Stimulated activated naive B cell treated with anti-CD40 and anti-IgM and Interleukin-4, amounts not matched to agents 10 μg/mL and 1 μg/mL and 100 μg/mL, for 72 hours (primary cell): ENCODE results near the gene EMP1.
A peak's percentile ranks its signal among the peaks of the same experiment; 100 is the strongest.

ENCODE experiments used
- ATAC-seq, 2 donors: fragments of 150-1000 bp; cut with Tn5 transposase; replicated peaks; 2 replicates each; pipeline ENCODE4 v1.10.0; 2021; ENCODE audit warnings: moderate library complexity in 1 of 2
- DNase-seq: peaks from one replicate; pipeline ENCODE4 v3.0.0; 2021
- H3K27ac Mint-ChIP-seq: one replicate; pipeline ENCODE4 v1.8.0; 2022; ENCODE audit warnings: mild to moderate bottlenecking, mixed read lengths
- H3K27me3 Mint-ChIP-seq, 2 donors: one replicate each; pipeline ENCODE4 v1.8.0; 2022; ENCODE audit warnings: mixed read lengths in 2 of 2
- H3K36me3 Mint-ChIP-seq, 2 donors: one replicate each; pipeline ENCODE4 v1.8.0; 2022; ENCODE audit warnings: mixed read lengths in 2 of 2, mild to moderate bottlenecking in 1 of 2
- H3K4me1 Mint-ChIP-seq, 2 donors: one replicate each; pipeline ENCODE4 v1.8.0; 2022; ENCODE audit warnings: mixed read lengths in 2 of 2, mild to moderate bottlenecking in 1 of 2
- H3K4me3 Mint-ChIP-seq, 2 donors: one replicate each; pipeline ENCODE4 v1.8.0; 2022; ENCODE audit warnings: mild to moderate bottlenecking in 2 of 2, mixed read lengths in 2 of 2, moderate library complexity in 1 of 2
- H3K9me3 Mint-ChIP-seq, 2 donors: one replicate each; pipeline ENCODE4 v1.8.0; 2022; ENCODE audit warnings: mixed read lengths in 2 of 2, mild to moderate bottlenecking in 1 of 2

EMP1 gene

DNA sequence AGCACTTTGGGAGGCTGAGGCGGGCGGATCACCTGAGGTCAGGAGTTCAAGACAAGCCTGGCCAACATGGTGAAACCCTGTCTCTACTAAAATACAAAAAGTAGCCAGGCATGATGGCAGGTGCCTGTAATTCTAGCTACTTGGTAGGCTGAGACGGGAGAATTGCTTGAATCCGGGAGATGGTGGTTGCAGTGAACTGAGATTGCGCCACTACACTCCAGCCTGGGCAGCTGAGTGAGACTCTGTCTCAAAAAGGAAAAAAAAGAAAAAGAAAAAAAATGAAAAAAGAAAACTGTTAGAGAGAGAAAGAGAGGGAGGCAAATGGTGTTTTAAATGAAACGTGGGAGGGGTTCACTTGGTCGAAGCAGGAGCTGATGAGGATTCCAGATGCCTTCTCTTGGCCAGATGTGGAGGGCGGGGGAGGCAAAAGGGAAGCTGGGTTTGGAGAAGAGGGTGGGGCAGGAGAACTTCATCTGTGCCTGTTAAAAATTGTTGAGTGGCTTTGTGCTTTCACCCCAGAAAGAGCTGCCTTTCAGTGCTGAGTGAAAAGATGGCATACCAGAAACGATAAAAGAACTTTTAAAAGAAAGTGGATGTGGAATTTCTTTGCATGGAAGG lies 1.1 kb downstream of the EMP1 start:
- Mint-ChIP-seq H3K4me1 (peaks cover 12 to 36% of the 10 kb centered on the region in 2 donors), H3K4me3 (peak overlapping the region; percentile 70 to 76), H3K9me3 (no peaks in the 10 kb centered on the region), H3K27me3 (peaks cover 35 to 62% of the 10 kb centered on the region in 2 donors), H3K36me3 (no peaks in the 10 kb centered on the region), H3K27ac (peak overlapping the region; percentile 66)
- DNase-seq (no peak), ATAC-seq (no peak)

DNA sequence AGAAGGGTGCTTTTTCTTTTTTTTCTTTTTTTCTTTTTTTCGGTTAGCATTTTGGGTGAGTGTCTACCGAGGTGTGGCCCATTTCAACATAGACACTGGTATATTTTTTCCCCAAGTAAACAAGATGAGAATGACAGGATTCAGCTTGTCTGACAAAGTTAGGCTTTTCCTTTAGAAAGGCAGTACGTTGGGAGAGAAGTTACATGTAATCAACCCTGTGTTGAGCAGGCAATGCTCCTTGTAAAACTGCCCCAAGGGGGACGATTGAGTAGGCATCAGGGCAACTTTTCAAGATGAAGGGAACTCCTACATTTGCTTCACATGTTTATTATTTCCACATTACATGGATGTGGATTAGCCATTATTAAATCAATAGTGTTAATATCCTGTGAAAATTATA lies 1.7 kb downstream of the EMP1 start:
- Mint-ChIP-seq H3K27me3 (peaks cover 36 to 57% of the 10 kb centered on the region in 2 donors), H3K9me3 (no peaks in the 10 kb centered on the region), H3K36me3 (no peaks in the 10 kb centered on the region), H3K4me3 (no peak overlapping the region), H3K4me1 (peaks cover 12 to 36% of the 10 kb centered on the region in 2 donors), H3K27ac (no peak overlapping the region)
- no peak for ATAC-seq
- DNase-seq = no peak

DNA sequence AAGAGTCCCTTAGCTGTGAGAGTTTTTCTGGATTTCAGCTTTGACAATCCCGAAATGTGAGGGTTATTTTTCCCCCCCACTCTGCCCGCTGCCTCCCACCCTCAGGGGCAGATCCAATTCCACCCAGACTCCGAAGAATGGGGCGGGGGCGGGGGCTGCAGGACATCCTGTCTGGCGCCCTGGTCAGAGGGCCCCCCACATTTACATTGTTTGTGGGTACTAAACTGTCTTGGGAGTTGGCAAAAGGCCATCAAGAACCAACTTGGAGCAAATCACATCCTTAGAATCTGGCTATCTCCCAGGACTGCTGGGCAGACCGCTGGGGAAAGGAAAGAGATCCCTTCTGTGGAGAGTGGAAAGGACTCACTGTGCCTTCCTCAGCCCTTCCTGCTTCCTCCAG lies 2.4 kb downstream of the EMP1 start:
- Mint-ChIP-seq H3K36me3 (no peaks in the 10 kb centered on the region), H3K9me3 (no peaks in the 10 kb centered on the region), H3K4me3 (no peak overlapping the region), H3K27ac (no peak overlapping the region), H3K4me1 (peaks cover 12 to 36% of the 10 kb centered on the region in 2 donors), H3K27me3 (peaks cover 36 to 59% of the 10 kb centered on the region in 2 donors)
- no peak for ATAC-seq
- no peak for DNase-seq

- no peak for DNase-seq
- Mint-ChIP-seq H3K27ac (no peak overlapping the region), H3K27me3 (peaks cover 41 to 59% of the 10 kb centered on the region in 2 donors), H3K36me3 (no peaks in the 10 kb centered on the region), H3K9me3 (no peaks in the 10 kb centered on the region), H3K4me3 (no peak overlapping the region), H3K4me1 (peaks cover 12 to 36% of the 10 kb centered on the region in 2 donors)
- no peak for ATAC-seq
Measured at GRCh38 chr12:13199592-13199991, 3.1 kb downstream of the EMP1 start.

GRCh38 chr12:13200841-13201240 lies 4.3 kb downstream of the EMP1 start:
- H3K4me3 Mint-ChIP-seq = no peak overlapping the region
- H3K4me1 Mint-ChIP-seq = peaks cover 13 to 32% of the 10 kb centered on the region in 2 donors

DNA sequence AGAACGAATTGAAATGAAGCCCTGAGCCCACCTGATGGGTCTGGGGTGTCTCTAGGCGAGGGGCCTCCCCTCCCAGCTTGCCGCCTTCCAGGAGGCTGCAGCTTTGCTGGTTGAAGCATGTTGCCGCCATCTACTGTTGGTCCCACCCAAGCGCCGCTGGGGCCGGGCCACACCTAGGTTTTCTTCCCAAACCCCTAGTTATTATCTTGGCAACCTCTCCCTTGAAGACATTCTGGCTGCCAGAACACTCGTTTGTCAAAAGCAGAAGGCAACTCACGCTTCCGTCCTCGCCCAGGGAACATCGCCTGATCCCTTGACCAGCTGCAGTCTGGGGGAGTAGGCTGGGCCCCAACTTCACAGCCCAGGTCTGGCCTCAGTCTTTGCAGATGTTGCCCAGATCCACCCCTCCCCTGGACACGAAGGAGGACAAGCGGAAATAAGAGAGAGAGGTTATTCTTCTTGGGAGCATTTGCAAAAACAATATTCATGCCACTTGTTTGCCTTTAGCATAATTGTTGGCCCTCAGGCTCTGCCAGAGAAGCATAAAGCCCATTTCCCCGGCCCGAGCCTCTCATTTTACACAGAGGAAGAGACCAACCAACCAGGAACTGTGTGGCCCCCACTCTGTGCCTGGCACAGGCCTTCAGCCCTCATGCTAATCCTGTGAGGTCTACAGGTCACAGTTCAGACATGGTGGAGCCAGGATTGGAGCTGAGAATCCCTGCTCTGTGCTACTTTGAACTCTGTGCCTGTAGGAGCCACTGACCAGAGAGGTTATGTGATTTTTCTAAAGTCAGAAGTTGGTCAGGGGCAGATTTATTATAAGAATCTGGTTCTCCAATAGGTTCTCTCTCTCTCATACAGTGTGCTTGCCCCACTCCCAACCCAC lies 6.8 kb downstream of the EMP1 start:
- Mint-ChIP-seq H3K36me3 (no peaks in the 10 kb centered on the region), H3K4me1 (peaks cover 16 to 17% of the 10 kb centered on the region in 2 donors), H3K27me3 (peaks cover 37 to 42% of the 10 kb centered on the region in 2 donors), H3K9me3 (no peaks in the 10 kb centered on the region), H3K27ac (no peak overlapping the region), H3K4me3 (no peak overlapping the region)
- DNase-seq (no peak), ATAC-seq (peak in 1 of 2 donors; percentile 53)

More at GRCh38 chr12:13200841-13201240, 4.3 kb downstream of the EMP1 start:
- DNase-seq (no peak), ATAC-seq (no peak)
- H3K27ac Mint-ChIP-seq = no peak overlapping the region
- peaks cover 46 to 55% of the 10 kb centered on the region in 2 donors for H3K27me3 Mint-ChIP-seq
- no peaks in the 10 kb centered on the region for H3K36me3 Mint-ChIP-seq
- no peaks in the 10 kb centered on the region for H3K9me3 Mint-ChIP-seq

DNA sequence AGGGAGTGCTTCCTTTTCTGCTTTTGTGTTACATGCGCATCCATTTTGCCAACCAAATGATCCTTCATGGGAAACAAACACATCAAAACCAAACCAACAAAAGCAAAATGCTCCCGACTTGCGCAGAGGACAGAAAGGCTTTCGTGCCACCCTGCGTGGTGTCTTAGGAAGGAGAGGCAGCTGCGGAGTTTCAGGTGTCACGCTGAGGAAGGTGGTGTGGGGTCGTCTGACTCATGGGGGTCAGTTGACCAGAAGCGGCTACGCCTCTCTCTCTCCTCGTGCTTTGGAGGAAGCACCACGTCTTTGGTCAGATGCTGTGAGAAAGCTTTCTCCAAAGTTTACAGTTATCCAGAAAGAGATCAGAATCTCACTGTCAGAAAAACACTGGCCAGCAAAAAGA lies 7.9 kb downstream of the EMP1 start:
- peaks cover 13 to 18% of the 10 kb centered on the region in 2 donors for H3K4me1 Mint-ChIP-seq
- DNase-seq (no peak), ATAC-seq (no peak)
- H3K27me3 Mint-ChIP-seq = peaks cover 41 to 49% of the 10 kb centered on the region in 2 donors
- no peak overlapping the region for H3K4me3 Mint-ChIP-seq
- H3K27ac Mint-ChIP-seq = no peak overlapping the region
- H3K9me3 Mint-ChIP-seq = no peaks in the 10 kb centered on the region
- H3K36me3 Mint-ChIP-seq = no peaks in the 10 kb centered on the region

- Mint-ChIP-seq H3K4me3 (no peak overlapping the region), H3K4me1 (peaks cover 7 to 18% of the 10 kb centered on the region in 2 donors), H3K9me3 (no peaks in the 10 kb centered on the region), H3K36me3 (no peaks in the 10 kb centered on the region), H3K27me3 (peaks cover 39 to 40% of the 10 kb centered on the region in 2 donors), H3K27ac (no peak overlapping the region)
- ATAC-seq (peak in 1 of 2 donors; percentile 24), DNase-seq (no peak)
Measured at GRCh38 chr12:13205809-13206559, 9.5 kb downstream of the EMP1 start.

GRCh38 chr12:13206560-13206897 lies 10.0 kb downstream of the EMP1 start:
- peaks cover 33 to 35% of the 10 kb centered on the region in 2 donors for H3K27me3 Mint-ChIP-seq
- no peaks in the 10 kb centered on the region for H3K36me3 Mint-ChIP-seq
- peaks cover 8 to 18% of the 10 kb centered on the region in 2 donors for H3K4me1 Mint-ChIP-seq
- ATAC-seq (no peak), DNase-seq (no peak)
- no peak overlapping the region for H3K27ac Mint-ChIP-seq
- no peak overlapping the region for H3K4me3 Mint-ChIP-seq
- H3K9me3 Mint-ChIP-seq = no peaks in the 10 kb centered on the region

- Mint-ChIP-seq H3K27ac (no peak overlapping the region), H3K27me3 (peaks cover 21 to 22% of the 10 kb centered on the region in 2 donors), H3K36me3 (no peaks in the 10 kb centered on the region), H3K4me3 (no peak overlapping the region), H3K4me1 (peaks cover 13 to 21% of the 10 kb centered on the region in 2 donors), H3K9me3 (no peaks in the 10 kb centered on the region)
- DNase-seq = no peak
- ATAC-seq = peak in 1 of 2 donors; percentile 49
Measured at GRCh38 chr12:13208533-13209435, 12.3 kb downstream of the EMP1 start.

DNA sequence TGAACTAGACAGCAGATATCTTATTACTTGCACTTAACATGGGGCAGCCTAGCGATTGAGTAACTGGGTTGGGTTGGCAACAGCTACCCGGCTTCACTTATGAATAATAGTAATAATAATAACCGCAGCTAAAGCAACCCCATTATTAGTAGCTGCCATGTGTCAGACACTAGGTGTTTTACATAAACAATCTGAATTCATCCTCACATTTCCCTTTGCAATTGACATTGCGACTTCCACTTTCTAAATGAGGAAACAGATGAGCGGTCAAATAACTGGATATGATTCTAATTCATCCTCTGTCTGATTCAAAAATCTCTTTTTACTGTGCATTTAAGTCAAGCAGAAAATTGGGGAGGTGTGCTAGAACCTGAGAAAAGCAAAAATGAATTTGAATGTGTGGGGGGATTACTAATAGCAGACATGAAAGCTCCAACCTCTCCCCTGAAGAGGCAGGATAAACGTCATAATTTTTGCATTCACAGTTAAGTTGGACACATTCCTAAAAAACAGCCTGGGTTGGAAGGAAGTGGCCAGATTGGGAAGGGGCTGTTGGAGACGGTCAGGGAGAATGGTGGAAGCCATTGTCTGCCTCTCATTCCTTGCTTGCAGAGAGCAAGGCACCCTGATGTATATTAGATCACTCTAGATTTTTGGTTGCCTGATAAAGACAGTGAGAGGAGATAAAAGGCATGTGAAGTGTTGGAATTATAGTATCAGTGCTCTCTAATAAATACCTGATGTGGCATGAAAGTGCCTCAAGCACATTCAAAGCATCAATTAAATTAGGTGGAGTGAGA lies 13.1 kb downstream of the EMP1 start:
- Mint-ChIP-seq H3K36me3 (no peaks in the 10 kb centered on the region), H3K4me3 (no peak overlapping the region), H3K4me1 (peaks cover 13 to 21% of the 10 kb centered on the region in 2 donors), H3K9me3 (no peaks in the 10 kb centered on the region), H3K27me3 (peaks cover 14 to 16% of the 10 kb centered on the region in 2 donors), H3K27ac (no peak overlapping the region)
- DNase-seq (no peak), ATAC-seq (no peak)

DNA sequence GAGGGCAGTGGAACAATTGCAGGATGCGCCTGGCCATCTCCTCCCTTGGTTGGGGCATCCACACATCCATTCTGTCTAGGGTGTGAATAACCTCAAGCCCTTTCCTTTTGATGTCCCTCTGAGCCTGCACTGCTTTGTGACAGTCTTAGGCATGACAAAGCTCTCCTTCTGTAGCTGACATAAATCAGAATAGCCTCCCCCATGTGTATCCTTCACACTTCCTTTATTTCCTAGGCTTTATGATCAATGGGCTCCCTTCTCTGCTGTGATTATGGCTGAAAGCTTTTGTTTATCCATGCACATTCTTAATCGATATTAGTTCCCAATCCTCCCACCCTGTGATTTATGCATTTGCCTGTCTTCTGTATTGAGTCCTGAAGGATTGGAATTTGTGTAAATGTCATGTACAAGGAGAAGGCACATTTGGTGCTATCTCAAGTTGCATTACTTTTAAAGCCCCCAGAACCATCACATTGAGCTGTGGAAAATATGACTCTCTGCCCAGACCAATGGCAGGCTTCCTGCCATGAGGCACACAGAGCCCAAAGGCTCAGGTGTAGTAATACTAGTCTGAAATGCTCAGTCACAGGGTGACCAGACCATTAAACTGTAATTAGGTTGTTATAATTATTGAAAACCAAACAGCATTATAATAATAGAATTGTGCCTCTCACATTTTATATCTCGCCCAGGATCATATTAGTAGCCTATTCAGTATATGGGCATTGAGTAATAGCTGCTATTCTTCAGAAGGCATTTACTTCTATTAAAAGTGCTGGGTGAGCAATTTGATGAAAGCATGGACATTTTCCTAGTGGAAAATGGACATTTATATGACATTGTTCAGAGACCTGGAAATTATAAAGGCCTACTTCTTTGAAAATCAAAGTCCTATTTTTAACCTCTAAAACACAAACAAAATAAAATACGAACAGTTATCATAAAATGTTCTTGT lies 14.0 kb downstream of the EMP1 start:
- peak in 1 of 2 donors; percentile 36 for ATAC-seq
- Mint-ChIP-seq H3K27me3 (peaks cover 14 to 15% of the 10 kb centered on the region in 2 donors), H3K4me1 (peaks cover 13 to 20% of the 10 kb centered on the region in 2 donors)

More for the DNA sequence above, 14.0 kb downstream of the EMP1 start:
- H3K27ac Mint-ChIP-seq = no peak overlapping the region
- H3K4me3 Mint-ChIP-seq = no peak overlapping the region
- no peaks in the 10 kb centered on the region for H3K36me3 Mint-ChIP-seq
- no peaks in the 10 kb centered on the region for H3K9me3 Mint-ChIP-seq
- no peak for DNase-seq
